ENCODE results near the gene DGUOK.
A peak's percentile ranks its signal among the peaks of the same experiment; 100 is the strongest.

Gene DGUOK

DNA sequence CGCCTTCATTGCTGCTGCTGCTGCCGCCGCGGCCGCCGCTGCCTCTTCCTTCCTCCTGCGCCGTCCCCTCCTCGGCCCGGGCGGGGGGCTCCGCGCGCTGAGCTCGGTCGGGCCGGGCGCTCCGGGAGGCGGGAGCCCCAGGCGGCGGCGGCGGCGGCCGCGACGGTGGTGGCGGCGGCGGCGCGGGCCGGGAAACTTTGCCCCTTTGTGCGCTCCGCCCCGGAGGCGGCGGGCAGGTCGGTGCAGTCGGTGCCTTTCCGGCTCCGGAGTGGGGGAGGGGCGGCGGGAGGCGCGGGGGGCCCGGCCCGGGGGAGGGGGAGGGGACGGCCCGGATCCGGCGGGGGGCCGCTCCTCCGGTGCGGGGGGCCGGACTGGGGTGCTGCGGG is 58.2 kb downstream of the DGUOK start:
- TF ChIP-seq, protein P1, sequence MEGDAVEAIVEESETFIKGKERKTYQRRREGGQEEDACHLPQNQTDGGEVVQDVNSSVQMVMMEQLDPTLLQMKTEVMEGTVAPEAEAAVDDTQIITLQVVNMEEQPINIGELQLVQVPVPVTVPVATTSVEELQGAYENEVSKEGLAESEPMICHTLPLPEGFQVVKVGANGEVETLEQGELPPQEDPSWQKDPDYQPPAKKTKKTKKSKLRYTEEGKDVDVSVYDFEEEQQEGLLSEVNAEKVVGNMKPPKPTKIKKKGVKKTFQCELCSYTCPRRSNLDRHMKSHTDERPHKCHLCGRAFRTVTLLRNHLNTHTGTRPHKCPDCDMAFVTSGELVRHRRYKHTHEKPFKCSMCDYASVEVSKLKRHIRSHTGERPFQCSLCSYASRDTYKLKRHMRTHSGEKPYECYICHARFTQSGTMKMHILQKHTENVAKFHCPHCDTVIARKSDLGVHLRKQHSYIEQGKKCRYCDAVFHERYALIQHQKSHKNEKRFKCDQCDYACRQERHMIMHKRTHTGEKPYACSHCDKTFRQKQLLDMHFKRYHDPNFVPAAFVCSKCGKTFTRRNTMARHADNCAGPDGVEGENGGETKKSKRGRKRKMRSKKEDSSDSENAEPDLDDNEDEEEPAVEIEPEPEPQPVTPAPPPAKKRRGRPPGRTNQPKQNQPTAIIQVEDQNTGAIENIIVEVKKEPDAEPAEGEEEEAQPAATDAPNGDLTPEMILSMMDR (conservative IDR thresholded peaks at IDR 0.05), result no peak
- H3K27ac ChIP-seq, result peak overlapping the region; percentile 100

DNA sequence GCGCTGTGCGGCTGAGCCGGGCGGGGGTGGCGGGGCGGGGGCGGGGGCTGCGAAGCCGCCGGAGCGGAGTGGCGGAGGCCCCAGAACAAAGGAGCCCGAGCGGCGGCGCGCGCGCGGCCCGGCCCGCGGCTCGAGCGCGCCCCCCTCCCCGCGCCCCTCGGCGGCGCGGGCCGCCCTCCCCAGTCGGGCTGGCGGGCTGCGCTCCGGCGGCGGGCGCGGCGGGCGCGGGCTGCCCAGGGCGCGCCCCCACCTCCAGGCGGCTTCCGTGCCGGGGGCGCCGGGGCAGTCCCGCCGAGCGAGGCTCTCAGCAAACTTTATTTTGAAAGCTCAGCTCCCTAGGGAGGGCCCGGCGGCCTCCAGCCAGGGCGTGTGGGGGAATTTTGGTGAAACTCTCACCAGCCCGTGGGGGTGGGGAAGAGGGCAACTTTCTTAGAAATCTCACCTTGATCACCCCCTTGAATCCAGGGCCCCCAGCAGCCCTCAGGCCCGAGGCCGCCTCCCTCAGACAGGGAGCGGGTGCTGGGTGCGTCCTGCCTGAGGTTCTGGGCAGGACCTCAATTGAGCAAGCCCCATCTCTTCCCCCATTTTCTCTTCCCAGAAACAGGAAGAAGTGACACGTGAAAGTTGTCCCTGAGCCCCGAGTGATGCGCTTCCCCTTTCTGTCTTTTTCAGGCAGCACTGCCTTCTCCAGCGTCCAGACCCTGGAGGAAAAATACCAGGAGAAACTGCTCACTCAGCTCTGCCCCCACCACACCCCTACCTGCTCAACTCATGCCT is 58.8 kb downstream of the DGUOK start:
- TF ChIP-seq, protein P1 (conservative IDR thresholded peaks at IDR 0.05), result no peak
- peak overlapping the region; percentile 100 for H3K27ac ChIP-seq

DNA sequence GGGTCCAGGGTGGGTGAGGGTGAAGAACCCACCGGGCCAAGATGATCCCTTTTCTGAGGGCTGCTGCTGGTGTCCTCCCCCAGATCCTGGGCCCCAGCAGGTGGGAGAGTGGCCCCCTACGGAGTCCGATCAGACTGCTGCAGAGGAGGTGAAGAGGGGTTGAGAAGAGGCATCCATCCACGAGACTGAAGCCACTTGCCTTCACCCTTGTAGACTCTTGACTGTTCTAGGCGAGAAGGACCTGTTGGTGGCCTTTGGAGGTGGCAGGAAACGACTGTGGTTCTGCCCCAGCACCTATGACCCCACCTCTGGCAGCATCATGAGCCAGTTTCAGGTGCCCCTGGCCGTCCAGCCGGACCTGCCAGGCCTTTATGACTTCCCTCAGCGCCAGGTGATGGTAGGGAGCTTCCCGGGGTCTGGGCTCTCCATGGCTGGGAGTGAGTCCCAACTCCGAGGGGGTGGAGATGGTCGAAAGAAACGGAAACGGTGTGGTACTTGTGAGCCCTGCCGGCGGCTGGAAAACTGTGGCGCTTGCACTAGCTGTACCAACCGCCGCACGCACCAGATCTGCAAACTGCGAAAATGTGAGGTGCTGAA is 59.5 kb downstream of the DGUOK start:
- peak overlapping the region; percentile 100 for H3K27ac ChIP-seq
- TF ChIP-seq, protein P1 (conservative IDR thresholded peaks at IDR 0.05), result no peak

DNA sequence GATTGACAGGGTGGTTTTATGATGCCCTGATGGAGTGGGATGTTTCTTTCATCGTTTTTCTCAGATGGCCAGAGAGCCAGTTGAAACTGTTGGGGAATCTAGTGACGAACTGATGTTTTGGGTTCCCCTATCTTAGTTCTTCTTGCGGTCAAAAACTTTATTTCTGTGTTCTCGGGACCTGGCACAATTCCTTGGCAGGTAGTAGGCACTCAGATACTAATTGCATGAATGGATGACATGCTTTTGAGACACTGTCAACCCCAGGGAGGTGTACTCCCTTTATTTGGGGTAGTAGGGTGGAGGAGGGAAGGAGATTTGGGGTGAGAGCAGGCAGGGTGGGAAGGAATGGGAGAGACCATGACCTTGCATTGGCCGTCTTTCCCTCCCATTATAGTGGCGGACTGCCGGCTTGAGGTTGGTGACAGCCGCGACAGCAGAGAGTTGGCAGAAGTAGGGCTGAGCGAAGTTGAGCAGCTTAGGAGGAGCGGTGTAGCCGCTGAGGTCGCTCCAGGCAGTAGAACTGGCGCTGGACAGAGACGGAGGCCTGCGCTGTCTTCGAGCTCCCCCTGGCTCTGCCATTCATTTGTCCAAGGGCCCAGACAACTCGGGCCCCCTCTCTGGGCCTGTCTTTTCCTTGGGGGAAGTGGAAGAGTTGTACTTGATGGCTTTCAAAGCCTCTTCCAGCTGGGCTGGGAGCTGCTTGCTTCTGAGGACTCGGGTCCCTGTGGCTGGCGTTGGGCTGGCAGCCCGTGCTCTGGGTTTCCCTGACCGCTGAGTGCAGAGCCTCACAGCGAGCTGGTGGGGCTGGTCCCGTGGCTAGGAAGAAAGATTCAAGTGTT is 60.6 kb downstream of the DGUOK start:
- peak overlapping the region; percentile 100 for H3K27ac ChIP-seq
- TF ChIP-seq, protein P1 (conservative IDR thresholded peaks at IDR 0.05), result peak; percentile 27

DNA sequence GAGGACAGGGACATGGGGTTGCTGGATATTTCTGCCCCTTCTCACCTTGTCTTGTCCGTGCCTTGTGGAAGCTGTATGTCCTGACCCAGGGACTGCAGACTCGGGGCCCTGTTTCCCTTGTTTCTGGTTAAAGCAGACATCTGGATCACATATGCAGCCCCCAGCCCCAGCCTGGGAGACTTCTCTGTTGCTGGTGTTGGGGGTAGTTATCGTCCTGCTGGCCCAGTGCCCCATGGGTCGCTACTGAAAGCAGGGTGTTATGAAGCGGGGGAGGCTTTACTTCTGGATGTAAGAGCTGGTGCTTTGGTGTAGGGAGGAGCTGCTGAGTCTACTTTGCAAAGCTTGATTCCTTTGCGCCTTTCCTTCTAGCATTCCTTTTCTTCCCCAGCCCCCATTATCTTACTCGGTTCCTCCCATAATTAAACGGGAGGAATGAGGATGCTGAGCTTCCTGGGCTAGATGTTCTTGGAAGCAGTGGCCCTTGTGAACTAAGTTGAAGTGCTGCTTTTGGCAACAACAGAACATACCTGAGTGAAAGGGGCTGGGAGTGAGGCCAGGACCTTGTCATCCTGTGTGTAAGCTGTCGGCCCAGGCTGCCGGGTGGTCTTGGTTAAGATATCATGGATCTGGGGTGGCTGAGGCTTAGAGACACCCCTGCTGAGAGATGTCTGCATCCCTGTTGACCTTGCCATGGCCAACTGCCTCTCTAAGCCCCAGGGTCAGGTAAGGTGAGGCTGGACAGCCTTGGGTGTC is 61.4 kb downstream of the DGUOK start:
- TF ChIP-seq, protein P1 (conservative IDR thresholded peaks at IDR 0.05), result no peak
- H3K27ac ChIP-seq, result peak overlapping the region; percentile 100

DNA sequence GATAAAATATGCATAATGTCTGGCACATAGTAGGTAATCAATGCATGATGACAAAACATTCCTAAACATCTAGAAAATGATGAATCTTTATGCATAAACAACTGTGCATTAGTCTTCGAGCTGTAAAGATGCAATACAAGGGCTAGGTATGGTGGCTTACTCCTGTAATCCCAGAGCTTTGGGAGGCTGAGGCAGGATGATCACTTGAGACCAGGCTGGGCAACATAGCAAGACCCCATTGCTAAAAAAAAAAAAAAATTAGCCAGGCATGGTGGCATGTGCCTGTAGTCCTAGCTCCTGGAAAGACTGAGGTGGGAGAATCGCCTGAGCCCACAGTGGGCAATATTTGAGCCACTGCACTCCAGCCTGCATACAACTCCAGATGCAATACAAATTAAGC is 63.3 kb downstream of the DGUOK start:
- H3K27ac ChIP-seq, result no peak overlapping the region
- TF ChIP-seq, protein P1 (conservative IDR thresholded peaks at IDR 0.05), result no peak

Measured in VCaP (cell line).